Gastrocnemius medialis (tissue), 4 donors: ENCODE results near the gene TRIM28. TPM values are rescaled to one million over a fixed set of nuclear protein-coding genes. Genes with fewer than 3 reads are reported as not detected.

Experiments
- ATAC-seq, 2 donors: fragments of 150-250 bp; one replicate each; pipeline ENCODE4 v1.9.1; 2016
- DNase-seq, 2 donors: peaks; one replicate each; pipeline ENCODE4 v3.0.0-alpha.2; 2019
- H3K27ac ChIP-seq, 4 donors: fragments of 200-600 bp; sonication (generic); 1 replicate in 1 of 4; 2 replicates in 3 of 4; pipeline ENCODE4 v1.5.1; 2016 to 2018; ENCODE audit warnings: mild to moderate bottlenecking in 2 of 4, moderate library complexity in 1 of 4
- H3K27me3 ChIP-seq, 3 donors: fragments of 200-600 bp; sonication (generic) in 2 of 3; 1 replicate in 1 of 3; 2 replicates in 2 of 3; pipeline versions ENCODE4 v1.5.1 to v1.6.0; 2016 to 2019; ENCODE audit warnings: mild to moderate bottlenecking in 1 of 3, moderate library complexity in 1 of 3
- H3K36me3 ChIP-seq, 2 donors: fragments of 200-600 bp; sonication (generic) in 1 of 2; one replicate each; pipeline ENCODE4 v1.5.1; 2017 to 2018
- H3K4me1 ChIP-seq, 2 donors: fragments of 200-600 bp; sonication (generic) in 1 of 2; one replicate each; pipeline ENCODE4 v1.5.1; 2016 to 2017; ENCODE audit warnings: mild to moderate bottlenecking in 2 of 2
- H3K4me3 ChIP-seq, 4 donors: fragments of 200-600 bp; sonication (generic) in 3 of 4; 1 replicate in 1 of 4; 2 replicates in 3 of 4; pipeline ENCODE4 v1.5.1; 2016 to 2019; ENCODE audit warnings: mild to moderate bottlenecking in 2 of 4
- H3K9me3 ChIP-seq, 3 donors: fragments of 200-600 bp; sonication (generic) in 2 of 3; 1 replicate in 1 of 3; 2 replicates in 2 of 3; pipeline ENCODE4 v1.5.1; 2016 to 2019
- POLR2A ChIP-seq, 2 donors: fragments of 450-650 bp; IDR thresholded peaks; one replicate each; pipeline ENCODE4 v1.6.1; 2017; ENCODE audit warnings: antibody characterized with exemption in 2 of 2, mild to moderate bottlenecking in 2 of 2, moderate library complexity in 2 of 2
- in situ Hi-C, 4 donors: fragments of 200-750 bp; cut with MboI; loops; one replicate each; pipeline versions ENCODE4 v1.15.0 to v1.8.0; 2017; ENCODE audit warnings: low sequenced_read_pairs in 4 of 4
- intact Hi-C: fragments of 100-400 bp; cut with DNase I; formaldehyde crosslinking; loops from one replicate; pipeline ENCODE4 v1.15.1; 2023; ENCODE audit warnings: low total_unique reads
- total RNA-seq, 4 donors: library from RNA; depleted of rRNA; stranded (reverse); fragments of >200 nt; gene quantifications; one replicate each; pipeline versions ENCODE4 v1.1.0 to v1.2.3, GENCODE V29; 2016
- TF ChIP-seq, protein P1 (sequence below), 5 experiments: fragments of 450-650 bp in 3 of 5; fragments of 200-600 bp in 2 of 5; sonication (generic) in 2 of 5; IDR thresholded peaks in 4 of 5; conservative IDR thresholded peaks in 1 of 5; 1 replicate in 4 of 5; 2 replicates in 1 of 5; pipeline ENCODE4 v1.5.1; 2016 to 2019; ENCODE audit warnings: antibody characterized with exemption in 5 of 5, mild to moderate bottlenecking in 3 of 5, moderate library complexity in 3 of 5

Gene TRIM28
- total RNA-seq, 4 donors from 2014 or later = 145 to 239 (median 191) TPM

GRCh38 chr19:58555920-58556621 is 12.2 kb downstream of the TRIM28 start:
- Histone ChIP-seq H3K27ac (peak overlapping the region; percentile 97 to 99 (median 97)), H3K4me1 (peaks cover 41 to 57% of the 10 kb centered on the region in 2 donors), H3K4me3 (peak overlapping the region in 3 of 4 donors; percentile 45 to 84 (median 83)), H3K36me3 (peaks cover 0 to 34% of the 10 kb centered on the region in 2 donors), H3K27me3 (no peaks in the 10 kb centered on the region), H3K9me3 (no peaks in the 10 kb centered on the region)
- ATAC-seq = no peak
- DNase-seq = no peak
- intact Hi-C loops = loop anchor here (1.0 kb wide), 1 partner anchor 17 kb away; the partner anchor contains the start of gene MZF1
- TF ChIP-seq, protein P1, sequence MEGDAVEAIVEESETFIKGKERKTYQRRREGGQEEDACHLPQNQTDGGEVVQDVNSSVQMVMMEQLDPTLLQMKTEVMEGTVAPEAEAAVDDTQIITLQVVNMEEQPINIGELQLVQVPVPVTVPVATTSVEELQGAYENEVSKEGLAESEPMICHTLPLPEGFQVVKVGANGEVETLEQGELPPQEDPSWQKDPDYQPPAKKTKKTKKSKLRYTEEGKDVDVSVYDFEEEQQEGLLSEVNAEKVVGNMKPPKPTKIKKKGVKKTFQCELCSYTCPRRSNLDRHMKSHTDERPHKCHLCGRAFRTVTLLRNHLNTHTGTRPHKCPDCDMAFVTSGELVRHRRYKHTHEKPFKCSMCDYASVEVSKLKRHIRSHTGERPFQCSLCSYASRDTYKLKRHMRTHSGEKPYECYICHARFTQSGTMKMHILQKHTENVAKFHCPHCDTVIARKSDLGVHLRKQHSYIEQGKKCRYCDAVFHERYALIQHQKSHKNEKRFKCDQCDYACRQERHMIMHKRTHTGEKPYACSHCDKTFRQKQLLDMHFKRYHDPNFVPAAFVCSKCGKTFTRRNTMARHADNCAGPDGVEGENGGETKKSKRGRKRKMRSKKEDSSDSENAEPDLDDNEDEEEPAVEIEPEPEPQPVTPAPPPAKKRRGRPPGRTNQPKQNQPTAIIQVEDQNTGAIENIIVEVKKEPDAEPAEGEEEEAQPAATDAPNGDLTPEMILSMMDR (IDR thresholded peaks at IDR 0.05 in 4 of 5, conservative IDR thresholded peaks at IDR 0.05 in 1 of 5) = no peak
- no peak for TF ChIP-seq POLR2A (IDR thresholded peaks at IDR 0.05)
- in situ Hi-C loops = no loop called here

DNA sequence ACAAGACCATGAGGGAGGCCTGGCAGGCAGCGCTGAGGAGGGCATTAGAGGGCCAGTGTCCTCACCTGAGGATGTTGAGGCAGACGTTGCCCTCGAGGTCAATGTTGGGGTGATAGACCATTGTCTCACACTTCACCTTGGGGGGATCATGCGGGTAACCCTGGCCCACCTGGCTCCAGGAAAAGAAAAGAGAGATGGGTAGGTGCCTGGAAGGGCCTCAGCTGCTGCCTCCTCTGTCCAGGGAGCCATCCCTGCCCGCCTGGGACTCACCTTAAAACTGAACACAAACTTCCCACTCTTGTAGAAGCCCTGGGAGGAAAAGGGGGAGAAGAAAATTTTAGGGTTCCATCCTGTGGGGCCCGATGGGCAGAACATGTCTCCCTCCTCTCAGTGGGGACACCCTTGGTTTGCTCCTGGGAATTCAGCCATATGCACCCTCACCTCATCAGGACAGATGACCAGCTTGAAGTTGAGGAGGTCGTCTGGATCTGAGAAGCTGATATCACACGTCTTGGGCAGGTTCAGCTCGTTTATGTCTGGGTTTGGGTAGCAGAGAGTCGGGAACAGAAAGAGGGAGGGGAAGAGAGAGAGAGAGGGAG is 12.9 kb downstream of the TRIM28 start:
- TF ChIP-seq, protein P1 (IDR thresholded peaks at IDR 0.05 in 4 of 5, conservative IDR thresholded peaks at IDR 0.05 in 1 of 5) = no peak
- TF ChIP-seq POLR2A (IDR thresholded peaks at IDR 0.05) = no peak
- Histone ChIP-seq H3K4me3 (peak overlapping the region; percentile 72 to 95 (median 84)), H3K36me3 (peaks cover 0 to 28% of the 10 kb centered on the region in 2 donors), H3K27me3 (no peaks in the 10 kb centered on the region), H3K27ac (peak overlapping the region; percentile 97 to 99 (median 97)), H3K9me3 (no peaks in the 10 kb centered on the region), H3K4me1 (peaks cover 41 to 61% of the 10 kb centered on the region in 2 donors)
- intact Hi-C loops (no loop called here), in situ Hi-C loops (no loop called here)
- no peak for ATAC-seq
- DNase-seq = no peak

GRCh38 chr19:58557221-58558065 is 13.6 kb downstream of the TRIM28 start:
- Histone ChIP-seq H3K27me3 (no peaks in the 10 kb centered on the region), H3K4me1 (peaks cover 47 to 68% of the 10 kb centered on the region in 2 donors), H3K4me3 (peak overlapping the region; percentile 72 to 95 (median 84)), H3K27ac (peak overlapping the region; percentile 97 to 99 (median 97)), H3K9me3 (no peaks in the 10 kb centered on the region), H3K36me3 (peaks cover 0 to 21% of the 10 kb centered on the region in 2 donors)
- ATAC-seq = no peak
- in situ Hi-C loops (no loop called here), intact Hi-C loops (loop anchor here (1.0 kb wide), 1 partner anchor 13 kb away; the partner anchor contains the start of gene TRIM28)
- DNase-seq = no peak
- no peak for TF ChIP-seq POLR2A (IDR thresholded peaks at IDR 0.05)
- TF ChIP-seq, protein P1 (IDR thresholded peaks at IDR 0.05 in 4 of 5, conservative IDR thresholded peaks at IDR 0.05 in 1 of 5) = no peak

- peaks cover 0 to 17% of the 10 kb centered on the region in 2 donors for H3K36me3 ChIP-seq
- in situ Hi-C loops = no loop called here
- intact Hi-C loops = loop anchor here (1.0 kb wide), 1 partner anchor 14 kb away; the partner anchor contains the start of gene TRIM28
- ATAC-seq = no peak
- peak within 1 kb of the TSS; percentile 72 to 95 (median 84) for H3K4me3 ChIP-seq
- no peaks in the 10 kb centered on the region for H3K9me3 ChIP-seq
- TF ChIP-seq, protein P1 (IDR thresholded peaks at IDR 0.05 in 4 of 5, conservative IDR thresholded peaks at IDR 0.05 in 1 of 5) = no peak
- peak; percentile 5 to 68 for TF ChIP-seq POLR2A (IDR thresholded peaks at IDR 0.05)
- no peaks in the 10 kb centered on the region for H3K27me3 ChIP-seq
- H3K4me1 ChIP-seq = peaks cover 54 to 73% of the 10 kb centered on the region in 2 donors
- peak within 1 kb of the TSS; percentile 97 to 99 (median 97) for H3K27ac ChIP-seq
- DNase-seq = peak in 1 of 2 donors; percentile 43
Measured at GRCh38 chr19:58558066-58558622, 14.3 kb downstream of the TRIM28 start, which contains the start of gene UBE2M. TSS of gene UBE2M (minus strand) at chr19:58558611. CDS start at chr19:58558381, 230 bp downstream.
